Thyroid gland (tissue), 4 donors: Measurements from ENCODE around the gene SEC22B.
"Not testable (repeated sequence)": the region's sequence is repeated elsewhere in the genome, so short reads cannot be mapped to it uniquely, and the experiment has no call there.

Experiments used
- CTCF ChIP-seq, 6 experiments: fragments of 200-600 bp in 3 of 6; fragments of 450-650 bp in 3 of 6; sonication (generic) in 3 of 6; IDR thresholded peaks; one replicate each; pipeline ENCODE4 v1.5.1; 2016 to 2019; ENCODE audit warnings: antibody characterized with exemption in 6 of 6, mild to moderate bottlenecking in 2 of 6, inconsistent platforms in 1 of 6, moderate library complexity in 1 of 6
- POLR2A ChIP-seq, 2 donors: fragments of 450-650 bp; IDR thresholded peaks; one replicate each; pipeline ENCODE4 v1.6.1; 2017; ENCODE audit warnings: antibody characterized with exemption in 2 of 2, mild to moderate bottlenecking in 2 of 2, moderate library complexity in 1 of 2

DNA sequence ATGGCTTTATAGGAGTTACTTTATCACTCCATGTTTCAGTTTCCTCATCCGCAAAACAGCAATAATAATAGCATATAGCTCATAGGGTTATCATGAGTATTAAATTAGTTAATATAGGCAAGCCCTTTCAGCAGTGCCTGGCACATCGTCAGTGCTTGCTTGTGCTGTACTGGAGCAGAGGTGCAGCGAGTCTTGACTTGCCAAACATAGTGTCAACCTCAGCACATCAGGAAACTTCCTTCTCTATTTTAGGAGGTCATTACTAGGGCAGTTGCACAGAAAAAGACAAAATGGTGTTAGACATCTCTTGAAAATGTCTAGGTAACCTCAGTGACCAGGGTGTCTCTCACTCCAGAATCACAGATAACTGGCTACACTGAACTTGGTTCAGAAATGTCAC lies 72.6 kb downstream of the SEC22B start:
- TF ChIP-seq CTCF, POLR2A (IDR thresholded peaks at IDR 0.05): not testable (repeated sequence)
